Activated CD8-positive, alpha-beta memory T cell treated with anti-CD3 and anti-CD28 coated beads, Interleukin-2, amount 50 U/mL, for 1 hour (primary cell): ENCODE measurements around the gene PHLDA2.
A peak's percentile ranks its signal among the peaks of the same experiment; 100 is the strongest.

Source experiments
- DNase-seq: peaks from one replicate; pipeline ENCODE4 v3.0.0-alpha.2; 2020; ENCODE audit errors: extremely low read depth

Gene PHLDA2

GRCh38 chr11:2928605-2929530 is at the start of gene PHLDA2:
Gene PHLDA2, minus strand, starts transcription at chr11:2929420. Its CDS starts 56 bp downstream, at chr11:2929364.
- DNase-seq, result peak; percentile 23

DNA sequence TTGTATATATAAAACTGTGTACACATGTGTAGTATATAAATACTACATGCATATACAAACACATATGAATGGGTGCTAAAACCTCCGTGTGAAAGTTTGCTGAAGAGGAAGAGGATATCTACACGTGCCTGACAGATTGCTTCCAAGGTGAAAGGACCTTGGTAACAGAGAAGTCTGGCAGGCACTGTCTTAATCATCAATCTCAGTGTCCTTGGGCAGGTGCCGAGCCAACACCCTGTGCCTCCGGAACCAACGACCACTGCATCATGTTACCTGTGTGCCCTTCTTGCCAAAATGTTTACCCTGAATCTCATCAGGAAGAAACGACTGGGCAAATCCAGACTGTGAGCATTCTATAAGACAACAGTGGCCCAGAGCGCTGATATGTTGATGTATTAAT is 47.9 kb upstream of the PHLDA2 start:
- DNase-seq, result no peak

DNA sequence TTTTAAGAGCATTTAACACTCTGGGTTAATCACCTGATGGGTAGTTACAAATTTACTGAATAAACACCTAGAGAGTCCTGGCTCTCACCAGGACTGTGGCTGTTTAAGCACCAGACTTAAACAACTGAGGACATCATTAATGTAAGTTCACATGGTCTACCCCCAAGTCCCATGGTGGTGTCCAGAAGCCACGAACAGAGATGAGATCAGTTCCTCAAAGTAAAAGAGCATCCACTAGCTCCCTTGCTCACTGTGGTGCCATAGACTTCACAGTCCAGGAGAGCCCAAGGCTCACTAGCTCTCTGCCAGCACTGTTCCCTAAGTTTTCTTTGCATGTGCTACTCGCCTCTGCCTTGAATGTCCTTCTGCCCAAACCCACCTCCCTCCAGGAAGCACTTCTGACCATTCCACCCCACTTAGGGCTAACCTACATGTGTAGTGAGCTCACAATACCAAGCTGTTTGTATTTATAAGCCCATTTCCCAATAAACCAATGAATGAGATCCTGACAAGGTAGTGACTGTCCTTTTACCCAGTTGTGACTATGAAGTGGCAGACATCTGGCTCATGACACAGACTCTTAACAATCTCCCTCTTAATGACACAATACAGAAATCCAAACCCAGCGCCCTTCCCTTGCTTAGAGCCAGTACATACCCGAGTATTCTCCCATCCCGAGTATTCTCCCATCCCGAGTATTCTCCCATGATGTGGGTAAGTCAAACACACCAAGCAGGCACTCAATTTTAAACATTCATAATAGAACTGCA is 47.3 kb upstream of the PHLDA2 start:
- DNase-seq, result no peak

- DNase-seq, result no peak
Observed at GRCh38 chr11:2975594-2975993, 46.4 kb upstream of the PHLDA2 start.

GRCh38 chr11:2974272-2974671 is 45.1 kb upstream of the PHLDA2 start:
- no peak for DNase-seq

DNA sequence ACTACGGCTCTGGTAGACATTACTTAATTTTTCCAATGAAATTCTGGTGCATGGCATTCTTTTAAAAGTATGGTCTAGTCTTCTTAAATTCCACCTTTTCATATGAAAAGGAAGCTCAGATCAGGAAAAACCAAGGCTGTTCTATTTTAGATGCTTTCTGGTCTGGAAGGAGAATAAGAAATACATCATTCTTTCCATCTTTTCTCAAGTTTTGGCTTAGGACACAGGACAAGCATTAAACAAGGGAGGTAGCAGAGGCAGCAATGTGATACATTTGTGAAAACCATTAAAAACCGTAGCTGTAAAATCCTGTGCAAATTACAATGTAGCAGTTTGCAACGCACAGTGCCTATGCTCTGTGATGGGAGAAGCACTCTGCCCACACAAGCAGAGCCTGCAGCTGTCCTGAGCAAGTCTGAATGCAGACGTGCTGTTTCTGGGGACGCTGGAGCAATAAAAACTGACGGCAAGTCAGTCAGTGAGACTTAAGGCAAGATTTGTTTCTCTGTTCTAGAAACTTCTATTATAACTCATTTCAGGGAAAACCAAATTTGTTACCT is 39.2 kb upstream of the PHLDA2 start:
- DNase-seq, result no peak

GRCh38 chr11:2964782-2965181 is 35.6 kb upstream of the PHLDA2 start:
- no peak for DNase-seq

GRCh38 chr11:2963761-2964160 is 34.5 kb upstream of the PHLDA2 start:
- no peak for DNase-seq

- DNase-seq, result no peak
Observed at GRCh38 chr11:2963112-2963754, 34.0 kb upstream of the PHLDA2 start.

- no peak for DNase-seq
Observed at GRCh38 chr11:2961080-2961479, 31.9 kb upstream of the PHLDA2 start.

DNA sequence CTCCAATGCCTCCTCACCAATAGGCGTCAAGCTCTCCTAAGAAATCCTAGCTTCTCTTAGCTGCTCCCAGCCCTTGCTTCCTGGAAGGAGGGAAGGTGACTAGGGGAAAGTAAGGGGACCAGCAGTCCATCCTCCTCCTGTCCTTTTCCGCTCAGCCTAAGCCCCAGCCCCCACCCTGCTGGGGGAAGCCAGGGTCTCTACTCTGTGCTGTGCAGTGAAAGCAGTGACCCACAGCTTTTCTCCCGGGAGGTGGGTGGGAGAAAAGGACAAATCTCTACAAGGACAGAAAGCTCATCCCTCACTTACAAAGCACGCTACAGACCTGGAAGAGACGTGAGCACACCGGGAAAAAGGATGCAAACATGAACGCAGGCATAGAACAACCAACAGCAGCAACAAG is 30.9 kb upstream of the PHLDA2 start:
- no peak for DNase-seq

- DNase-seq, result no peak
Observed at GRCh38 chr11:2958251-2958650, 29.0 kb upstream of the PHLDA2 start.

DNA sequence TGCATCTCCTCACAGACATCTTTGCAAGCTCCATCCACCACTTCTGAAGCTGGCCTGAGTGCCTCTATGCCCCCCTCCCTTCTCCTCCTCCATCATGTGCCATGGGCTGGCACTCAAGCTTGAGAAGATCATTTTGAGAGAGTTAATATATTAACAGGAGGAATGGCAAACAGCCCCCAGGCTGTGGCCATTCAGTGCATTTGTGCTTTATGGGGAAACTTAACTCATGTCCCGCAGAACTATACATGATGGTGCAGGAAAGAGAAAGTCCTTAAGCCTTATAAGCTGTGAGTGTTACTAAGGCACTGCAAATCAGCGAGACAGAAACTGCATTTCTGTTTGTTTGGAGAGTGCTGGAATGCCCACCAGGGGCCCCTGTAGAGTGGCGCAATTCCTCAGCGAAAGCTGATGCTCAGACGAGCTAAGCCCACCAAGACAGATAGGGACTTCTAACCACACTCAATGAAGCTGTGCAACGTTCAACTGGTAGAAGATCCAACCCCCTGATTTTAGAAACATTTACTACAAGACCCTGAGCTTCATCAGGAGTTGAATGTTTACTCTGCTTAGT is 26.8 kb upstream of the PHLDA2 start:
- no peak for DNase-seq

DNA sequence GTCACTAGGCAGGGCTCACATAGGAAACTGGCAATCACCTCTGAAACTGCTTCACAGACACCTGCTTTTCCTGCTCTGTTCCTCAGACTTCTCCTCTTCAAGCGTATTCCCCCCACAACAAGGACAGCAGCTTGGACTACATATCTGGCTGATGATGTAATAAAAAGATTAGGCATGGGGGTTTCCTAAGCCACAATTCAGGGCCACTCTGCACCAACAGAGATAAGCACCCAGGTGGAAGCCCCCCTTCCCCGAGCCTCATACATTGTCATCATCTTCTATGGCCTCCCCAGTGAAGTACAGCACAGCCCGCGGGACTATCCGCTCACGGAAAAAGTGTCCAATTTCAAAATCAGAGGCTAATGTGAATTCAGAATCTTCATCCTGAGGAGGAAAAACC is 25.0 kb upstream of the PHLDA2 start:
- no peak for DNase-seq

- DNase-seq, result no peak
Observed at GRCh38 chr11:2952290-2952689, 23.1 kb upstream of the PHLDA2 start.

GRCh38 chr11:2951231-2952110 is 22.3 kb upstream of the PHLDA2 start:
- no peak for DNase-seq

- DNase-seq, result no peak
Observed at GRCh38 chr11:2950825-2951224, 21.6 kb upstream of the PHLDA2 start.

DNA sequence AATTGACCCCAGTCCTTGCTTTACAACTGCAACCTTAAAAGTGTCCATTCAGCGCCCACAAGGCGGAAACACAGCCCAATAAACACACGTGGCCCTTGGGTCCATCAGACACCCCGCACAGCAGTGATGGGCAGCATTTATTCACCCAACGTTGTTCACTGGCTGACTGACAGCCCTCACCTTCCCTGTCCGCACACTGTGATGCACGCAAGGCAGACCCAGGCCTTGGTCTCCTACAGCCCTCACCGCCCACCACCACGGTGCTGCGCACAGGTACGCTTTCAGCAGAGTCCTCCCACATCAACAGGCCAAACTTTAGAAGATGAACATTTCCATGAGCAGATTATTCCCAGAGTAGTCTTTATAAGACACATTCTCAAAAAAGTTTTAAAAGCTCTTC is 20.7 kb upstream of the PHLDA2 start:
- no peak for DNase-seq

DNA sequence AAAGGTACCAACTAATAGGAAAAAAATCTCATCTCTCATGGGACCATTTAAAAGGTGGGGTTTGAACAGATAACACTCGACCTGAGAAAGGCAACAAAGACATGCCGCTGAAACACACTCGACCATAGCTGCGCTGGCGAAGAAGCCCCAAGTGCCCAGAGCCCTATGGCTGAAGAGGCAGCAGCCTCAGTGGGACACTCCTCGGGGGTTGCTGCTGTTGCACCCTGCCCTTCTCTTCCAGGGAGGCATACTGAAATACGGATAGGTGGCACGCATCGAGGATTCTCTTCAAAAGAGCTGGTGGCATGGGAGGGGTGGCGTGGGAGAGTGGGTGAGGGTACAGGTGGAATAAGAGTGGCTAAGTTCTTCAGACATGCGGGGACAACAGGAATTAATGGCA is 18.5 kb upstream of the PHLDA2 start:
- no peak for DNase-seq

DNA sequence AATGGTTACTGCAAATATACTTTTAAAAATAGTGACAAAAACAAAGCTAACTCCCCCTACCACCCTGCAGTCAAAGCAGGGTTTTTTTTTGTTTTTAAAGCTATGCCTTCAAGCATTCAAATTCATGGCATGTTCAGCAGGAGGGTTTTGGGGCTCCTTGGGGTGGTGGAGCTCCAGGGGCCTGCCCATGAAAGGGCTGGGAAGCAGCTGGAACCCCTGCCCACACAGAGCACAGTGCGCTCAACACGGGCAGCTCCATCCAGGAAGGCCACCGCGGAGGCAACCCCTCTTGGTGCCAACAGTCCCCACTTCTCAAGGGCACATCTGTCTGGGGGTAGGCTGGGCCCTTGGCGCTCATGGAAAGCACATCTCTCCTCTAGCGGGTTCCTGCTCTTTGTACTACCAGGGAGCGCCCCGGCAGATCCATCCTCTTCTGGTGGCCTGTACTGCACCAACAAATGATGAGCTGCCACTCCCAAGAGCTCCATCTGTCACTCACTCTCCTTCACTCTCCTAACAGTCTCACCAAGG is 16.6 kb upstream of the PHLDA2 start:
- DNase-seq, result no peak
